ENCODE data around the gene ERGIC3.

ERGIC3 gene

DNA sequence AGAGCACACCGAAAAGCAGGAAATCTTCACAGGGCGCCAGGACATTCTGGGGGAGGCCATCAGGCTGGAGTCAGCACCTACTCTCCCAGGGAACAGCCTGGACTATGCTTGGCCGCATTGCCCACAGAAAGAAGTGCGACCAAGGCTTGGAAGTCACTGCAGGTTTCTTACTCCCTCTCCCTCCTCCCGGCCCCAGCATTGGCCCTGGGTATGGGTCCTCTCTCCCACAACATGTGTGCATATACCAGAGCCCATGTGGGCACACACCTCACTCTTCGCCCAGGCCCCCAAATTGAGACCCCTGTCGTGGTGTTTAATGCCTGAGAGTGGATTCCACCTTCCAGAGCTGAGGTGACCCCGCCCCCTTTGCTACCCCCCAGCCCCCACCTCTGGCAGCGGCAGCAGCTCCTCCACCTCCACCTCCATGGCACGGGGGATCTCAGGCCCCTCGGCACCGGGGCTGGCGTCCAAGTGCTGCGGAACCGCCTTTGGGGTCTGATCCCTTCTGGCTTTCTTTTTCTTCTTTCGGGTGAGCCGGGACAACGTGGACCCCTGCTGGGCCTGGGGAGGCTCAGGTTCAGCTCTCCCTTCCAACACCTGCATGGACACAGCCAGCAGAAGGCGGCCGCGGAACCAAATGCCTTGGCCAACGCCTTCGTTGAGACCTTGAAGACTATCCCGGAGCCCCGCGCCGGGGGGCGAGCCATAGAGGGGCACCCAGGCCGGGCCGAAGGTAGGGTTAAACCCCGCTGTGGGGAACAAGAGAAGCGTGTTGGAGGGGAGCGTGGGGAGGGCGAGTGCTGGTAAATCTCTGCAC lies 58.5 kb downstream of the ERGIC3 start:
- no peak for DNase-seq

DNA sequence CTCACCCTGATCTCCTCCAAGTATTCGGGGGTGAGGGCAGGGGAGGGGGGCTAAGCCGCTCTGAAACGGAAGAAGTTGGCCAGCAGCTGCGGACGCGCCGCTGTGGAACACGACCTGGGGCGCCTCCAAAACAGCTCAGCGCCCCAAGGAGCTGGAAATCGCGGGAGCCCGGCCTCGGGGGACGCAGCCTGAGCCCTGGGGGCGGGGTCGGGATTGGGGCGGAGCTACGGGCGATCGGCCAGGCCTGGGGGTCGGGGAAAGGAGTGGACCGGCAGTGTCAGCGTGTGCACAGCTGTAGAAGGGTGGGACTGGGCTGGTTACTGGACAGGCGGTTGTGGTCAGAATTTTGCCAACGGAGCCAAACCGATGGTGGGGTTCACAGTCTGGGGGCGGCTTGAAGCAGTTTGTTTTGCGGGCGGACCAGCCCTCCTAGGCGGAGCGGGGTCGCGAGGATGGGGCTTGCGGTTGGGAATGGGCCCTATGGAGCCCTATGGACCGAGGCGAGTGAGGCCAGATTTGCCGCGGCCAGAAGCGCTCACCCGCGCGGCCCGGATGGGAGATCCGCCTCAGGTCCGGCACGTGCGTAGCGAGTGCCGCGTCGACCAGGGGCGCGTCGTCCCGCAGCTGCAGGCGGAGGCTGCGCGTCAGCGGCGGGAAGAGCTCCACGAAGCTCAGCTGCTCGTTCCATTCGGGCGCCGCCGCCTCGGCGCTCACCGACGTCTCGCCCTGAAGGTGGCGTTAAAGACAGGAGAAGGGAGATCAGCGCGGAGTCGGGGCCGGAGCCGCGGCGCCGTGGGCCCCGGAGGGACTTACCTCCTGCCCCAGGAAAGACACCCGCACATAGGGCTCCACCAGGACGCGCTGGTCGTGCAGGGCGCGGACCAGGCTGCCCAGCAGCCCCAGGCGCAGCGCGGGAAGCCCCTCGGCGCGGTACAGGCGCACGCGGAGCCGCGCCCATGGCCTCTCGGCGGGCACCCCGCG lies 59.4 kb downstream of the ERGIC3 start:
- DNase-seq, result peak; percentile 60

DNA sequence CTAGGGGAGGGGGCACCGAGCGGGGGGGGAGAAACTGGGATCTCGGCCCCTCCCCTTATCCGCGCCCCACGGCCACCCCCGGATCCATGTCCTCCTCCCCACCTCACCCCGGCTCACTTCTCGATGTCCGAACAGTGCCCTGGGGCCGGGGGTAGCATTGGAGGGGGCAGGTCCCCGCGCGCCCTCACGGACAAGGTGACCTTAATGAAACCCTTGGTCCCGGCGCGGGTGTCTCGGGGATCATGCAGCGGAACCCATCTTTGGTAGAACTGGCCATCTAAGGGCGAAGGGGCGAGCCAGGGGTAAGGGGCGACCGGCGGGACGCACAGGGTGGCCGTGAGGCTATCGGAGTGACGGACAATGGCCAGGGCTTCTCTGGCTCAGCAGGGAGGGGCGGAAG lies 60.1 kb downstream of the ERGIC3 start:
- DNase-seq, result no peak

DNA sequence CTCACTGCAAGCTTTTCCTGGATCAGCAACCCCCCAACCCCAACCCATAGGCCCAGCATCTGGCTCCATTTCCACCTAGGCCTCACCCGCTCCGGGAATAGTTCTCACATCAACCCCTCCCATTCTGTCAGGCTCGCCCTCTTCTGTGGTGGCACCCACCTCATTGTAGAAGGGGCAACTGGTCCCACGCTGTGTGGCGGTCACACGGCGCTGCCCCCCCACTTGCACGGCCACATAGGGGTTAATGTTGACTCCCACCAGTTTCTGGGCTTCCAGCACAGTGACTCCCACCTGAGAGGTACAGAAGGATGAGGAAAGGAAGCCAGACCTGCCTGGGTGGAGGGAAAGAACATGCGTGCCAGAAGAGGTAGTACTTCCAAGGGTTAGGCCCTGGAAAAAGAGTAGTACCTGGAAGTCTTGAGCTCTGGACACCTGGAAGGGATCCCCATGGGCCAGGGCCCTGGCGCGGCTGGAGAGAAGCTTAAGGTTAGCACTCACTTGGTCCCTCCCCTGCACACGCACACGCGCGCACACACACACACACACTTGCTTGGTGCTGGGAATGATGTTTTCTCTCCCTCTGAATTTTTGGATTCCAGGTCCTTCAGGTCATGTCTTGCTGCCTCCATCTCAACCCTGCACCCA lies 61.1 kb downstream of the ERGIC3 start:
- no peak for DNase-seq

DNA sequence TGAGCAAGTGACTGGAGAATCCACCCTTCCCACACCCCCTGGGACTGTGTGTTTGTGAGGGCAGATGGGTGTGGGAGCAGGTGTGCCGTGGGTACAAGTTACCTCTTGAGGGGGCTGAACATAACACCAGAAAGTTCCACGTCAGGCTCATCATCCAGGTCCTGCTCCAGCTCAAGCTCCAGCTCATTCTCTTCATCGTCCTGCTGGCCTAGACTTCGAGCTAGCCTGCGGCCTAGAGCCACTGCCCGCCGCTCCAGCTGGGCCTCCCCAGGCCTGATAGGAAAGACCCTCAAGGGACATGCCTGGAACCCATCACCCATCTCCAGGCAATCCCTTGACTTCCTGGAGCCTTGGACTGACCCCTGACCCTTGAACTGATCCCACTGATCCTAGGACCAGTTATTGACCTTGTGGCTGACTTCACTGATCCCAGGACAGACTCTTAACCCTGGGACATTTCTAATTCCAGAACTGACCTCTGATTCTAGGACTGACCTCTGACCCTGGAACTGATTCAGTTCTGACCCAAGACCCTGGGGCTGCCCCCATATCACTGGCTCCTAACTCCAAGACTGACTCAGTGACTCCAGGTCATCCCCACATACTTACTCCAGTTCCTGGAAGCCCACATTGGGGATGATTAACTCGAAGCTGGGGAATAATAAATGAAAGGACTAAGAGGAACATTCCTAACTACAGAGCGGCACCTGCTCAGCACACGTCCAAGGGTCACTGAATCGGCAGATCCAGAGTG lies 62.0 kb downstream of the ERGIC3 start:
- DNase-seq, result no peak

DNA sequence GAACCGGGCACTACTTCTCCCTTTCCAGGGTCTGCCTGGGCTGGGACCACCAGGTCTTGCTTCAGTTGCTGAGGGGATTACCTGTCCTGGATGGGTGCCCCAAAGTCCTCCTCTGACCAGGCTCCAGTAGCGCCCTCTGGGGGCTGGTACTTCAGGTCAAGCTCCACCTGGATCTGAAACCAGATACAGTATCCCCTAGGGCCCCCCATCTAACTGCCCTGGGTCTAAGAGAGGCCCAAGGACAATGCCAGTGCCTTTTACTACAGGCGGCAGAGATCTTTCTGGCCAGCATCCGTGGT lies 62.5 kb downstream of the ERGIC3 start:
- peak; percentile 17 for DNase-seq

DNA sequence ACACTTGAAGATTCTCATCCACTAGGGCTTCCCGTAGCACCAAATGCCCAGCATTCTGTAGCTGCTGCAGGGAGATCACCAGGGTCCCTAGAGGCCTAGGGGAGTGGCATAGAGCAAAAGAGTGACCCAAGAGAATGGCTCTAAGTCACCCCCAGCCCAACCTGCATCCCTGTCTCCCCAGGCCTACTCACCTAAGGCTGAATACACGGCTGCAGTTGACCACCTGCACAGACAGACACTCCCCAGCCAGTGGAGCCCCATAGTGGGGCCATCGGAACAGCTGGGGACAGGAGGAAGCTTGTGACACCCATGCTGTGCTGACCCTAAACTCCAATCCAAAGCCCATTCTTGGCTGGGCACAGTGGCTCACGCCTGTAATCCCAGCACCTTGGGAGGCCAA lies 64.2 kb downstream of the ERGIC3 start:
- DNase-seq, result no peak
